GM18951 (cell line): Measurements from ENCODE around the gene BCAM.

ENCODE experiments used
- POLR2A ChIP-seq: IDR thresholded peaks from 4 replicates; pipeline ENCODE4 v1.6.1; 2011; ENCODE audit warnings: mild to moderate bottlenecking; ENCODE audit not compliant: insufficient read length, insufficient read depth; ENCODE audit errors: extremely low read depth
- in situ Hi-C: fragments of 300-500 bp; cut with MboI; formaldehyde crosslinking; loops from one replicate; pipeline ENCODE4 v1.12.0; 2022; ENCODE audit warnings: low sequenced_read_pairs, mixed read lengths, inconsistent platforms; ENCODE audit not compliant: unreplicated experiment

BCAM gene

DNA sequence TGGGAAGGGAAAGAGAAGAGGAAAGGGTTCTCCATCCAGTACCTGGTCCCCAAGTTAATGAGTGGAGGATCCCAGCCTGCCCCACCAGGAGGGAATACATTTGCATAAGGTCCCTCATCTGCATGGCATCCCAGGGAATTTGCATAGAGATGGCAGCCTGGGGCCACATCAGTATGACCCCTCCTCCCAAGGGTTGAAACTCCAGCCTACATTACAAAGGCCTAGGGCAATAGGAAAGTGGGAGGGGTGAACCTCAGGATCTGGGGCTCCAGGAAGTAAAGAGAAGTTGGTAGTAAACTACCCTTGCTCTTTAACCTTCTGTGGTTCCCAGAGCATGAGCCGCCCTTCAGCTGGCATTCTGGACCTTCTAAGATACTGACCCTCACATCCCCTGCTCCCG lies 30.4 kb downstream of the BCAM start:
- no peak for TF ChIP-seq POLR2A
- in situ Hi-C loops, result no loop called here

GRCh38 chr19:44840811-44841210 lies 31.9 kb downstream of the BCAM start:
- in situ Hi-C loops, result no loop called here
- TF ChIP-seq POLR2A, result no peak

DNA sequence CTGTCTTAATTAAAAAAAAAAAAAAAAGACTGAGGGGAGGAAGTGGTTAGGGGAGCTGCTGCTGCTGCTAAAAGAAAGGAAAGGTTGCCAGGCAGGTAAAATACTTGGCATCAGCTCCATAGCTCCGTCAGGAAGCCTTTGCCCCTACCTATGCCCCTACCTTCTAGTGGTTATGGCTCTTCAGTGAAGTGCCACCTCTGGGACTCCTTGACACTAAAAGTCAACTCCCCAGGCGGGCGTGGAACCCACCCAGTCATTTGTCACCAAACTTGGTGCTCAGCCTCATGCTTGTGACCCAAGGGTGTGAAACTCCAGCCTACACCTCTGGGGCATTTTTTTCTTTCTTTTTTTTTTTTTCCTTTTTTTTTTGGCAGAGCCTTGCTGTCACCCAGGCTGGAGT lies 32.3 kb downstream of the BCAM start:
- TF ChIP-seq POLR2A, result no peak
- in situ Hi-C loops, result no loop called here

DNA sequence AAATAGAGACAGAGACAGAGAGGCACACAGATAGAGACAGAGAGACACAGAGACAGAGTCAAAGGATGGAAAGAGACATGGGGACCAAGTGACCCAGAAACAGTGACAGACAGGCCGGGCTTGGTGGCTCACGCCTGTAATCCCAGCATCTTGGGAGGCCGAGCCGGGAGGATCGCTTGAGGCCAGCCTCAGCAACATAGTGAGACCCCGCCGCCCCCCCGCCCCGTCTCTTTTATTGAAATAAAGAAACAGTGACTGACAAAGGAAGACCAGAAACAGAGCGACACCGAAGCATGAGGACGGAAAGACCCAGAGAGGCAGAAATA lies 36.3 kb downstream of the BCAM start:
- no peak for TF ChIP-seq POLR2A
- in situ Hi-C loops, result no loop called here

DNA sequence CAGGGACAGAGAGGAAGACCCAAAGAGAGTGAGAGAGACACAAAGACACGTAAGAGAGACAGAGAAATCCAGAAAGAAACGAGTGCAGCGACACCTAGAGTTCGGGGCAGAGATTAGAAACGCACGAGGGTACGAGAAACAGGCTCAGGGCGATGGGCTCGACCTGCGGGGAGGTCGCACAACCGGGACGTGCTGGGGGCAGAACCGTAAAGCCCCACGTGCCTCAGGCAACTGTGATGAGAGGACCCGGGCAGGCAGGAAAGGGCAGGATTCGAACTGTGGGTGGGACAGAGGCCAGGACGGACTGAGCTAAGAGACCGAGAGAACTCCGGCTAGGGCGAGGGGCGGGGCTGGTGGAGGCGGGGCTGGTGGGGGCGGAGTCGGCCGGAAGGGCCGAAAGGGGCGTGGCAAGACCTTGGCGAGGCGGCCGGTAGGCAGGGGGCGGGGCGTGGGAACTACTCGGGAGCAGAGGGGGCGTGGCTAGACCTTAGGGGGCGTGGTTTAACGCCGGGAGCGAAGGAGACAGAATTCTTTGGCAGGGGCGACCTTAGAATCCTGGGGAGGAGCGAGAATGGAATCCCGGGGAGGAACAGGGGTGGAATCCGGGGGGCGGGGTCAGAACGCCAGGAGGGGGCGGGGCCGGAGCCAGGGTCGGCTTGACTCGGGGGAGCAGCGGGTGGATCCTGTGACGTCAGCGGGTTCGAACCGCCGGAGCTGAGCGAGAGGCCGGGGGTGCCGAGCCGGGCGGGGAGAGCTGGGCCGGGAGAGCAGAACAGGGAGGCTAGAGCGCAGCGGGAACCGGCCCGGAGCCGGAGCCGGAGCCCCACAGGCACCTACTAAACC lies 36.9 kb downstream of the BCAM start, which contains the start of gene NECTIN2:
TSS of gene NECTIN2 (plus strand) at position 686 of the 843 bp plus-strand sequence. CDS start 229 bp downstream, outside the sequence.
- in situ Hi-C loops, result no loop called here
- no peak for TF ChIP-seq POLR2A

DNA sequence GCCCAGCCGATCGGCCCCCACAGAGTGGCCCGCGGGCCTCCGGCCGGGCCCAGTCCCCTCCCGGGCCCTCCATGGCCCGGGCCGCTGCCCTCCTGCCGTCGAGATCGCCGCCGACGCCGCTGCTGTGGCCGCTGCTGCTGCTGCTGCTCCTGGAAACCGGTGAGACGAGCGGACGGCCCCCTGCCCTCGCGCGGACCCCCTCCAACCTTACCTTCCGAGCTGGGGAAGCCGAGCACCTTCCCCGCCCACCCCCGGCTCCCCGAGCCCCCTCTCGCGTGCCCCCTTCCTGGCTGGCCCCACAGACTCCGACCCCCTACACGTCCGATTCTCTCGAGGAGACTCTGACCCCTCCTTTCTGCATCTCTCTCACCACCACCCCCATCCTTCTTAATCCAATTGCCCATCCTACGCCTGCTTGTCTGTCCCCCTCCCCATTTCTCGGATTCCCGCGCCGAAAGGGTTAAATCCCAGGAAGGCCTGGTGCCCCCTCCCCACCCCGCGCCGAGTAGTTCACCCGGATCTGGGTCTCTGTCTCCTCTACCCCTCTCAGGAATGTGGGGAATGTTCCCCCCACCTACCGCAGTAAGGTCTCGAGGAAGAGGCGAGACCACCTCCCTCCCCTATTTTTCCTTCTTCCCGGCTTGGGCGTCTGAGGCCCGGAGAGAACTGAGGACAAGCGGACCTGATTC lies 37.7 kb downstream of the BCAM start:
- in situ Hi-C loops, result no loop called here
- TF ChIP-seq POLR2A, result no peak

- in situ Hi-C loops, result no loop called here
- TF ChIP-seq POLR2A, result no peak
These were observed 38.5 kb downstream of the BCAM start for GRCh38 chr19:44847144-44848035.

DNA sequence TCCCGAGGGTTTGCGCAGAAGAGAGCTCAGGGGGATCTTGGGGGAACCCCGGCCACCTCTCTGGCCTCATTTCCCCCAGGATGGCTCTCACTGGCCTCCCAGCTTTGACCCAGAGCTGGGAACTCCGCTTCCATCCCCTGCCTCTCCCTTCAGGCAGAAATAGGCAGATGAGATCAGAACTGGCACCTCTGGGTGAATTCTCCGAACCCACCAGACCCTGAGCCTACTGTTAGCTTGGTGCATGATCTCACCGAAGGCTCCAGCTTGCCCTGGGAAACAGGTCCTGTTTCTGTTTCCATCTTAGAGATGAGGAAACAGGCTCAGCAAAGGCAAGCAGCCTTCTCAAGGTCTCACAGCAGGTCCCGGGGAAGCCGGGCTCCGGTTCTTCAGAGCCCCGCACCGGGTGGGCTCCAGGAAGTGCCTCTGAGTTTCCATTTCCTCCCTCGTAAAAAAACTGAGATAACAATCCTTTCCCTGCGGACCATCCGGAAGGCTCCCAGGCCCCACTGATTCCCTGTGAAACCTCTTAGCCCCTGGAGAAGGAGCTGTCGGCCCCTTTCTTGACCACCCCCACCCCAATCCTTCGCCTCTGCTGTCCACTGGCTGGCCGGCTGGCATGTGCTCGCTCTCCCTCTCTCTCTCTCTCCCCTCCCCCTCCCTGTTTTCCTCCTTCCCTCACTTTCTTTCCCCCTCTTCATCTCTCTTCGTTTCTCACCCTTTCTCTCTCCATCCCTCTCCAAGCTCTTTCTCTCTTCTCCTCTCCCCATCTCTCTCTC lies 39.3 kb downstream of the BCAM start:
- no peak for TF ChIP-seq POLR2A
- in situ Hi-C loops, result no loop called here

- in situ Hi-C loops, result no loop called here
- no peak for TF ChIP-seq POLR2A
These were observed 40.0 kb downstream of the BCAM start for GRCh38 chr19:44848812-44849447.

DNA sequence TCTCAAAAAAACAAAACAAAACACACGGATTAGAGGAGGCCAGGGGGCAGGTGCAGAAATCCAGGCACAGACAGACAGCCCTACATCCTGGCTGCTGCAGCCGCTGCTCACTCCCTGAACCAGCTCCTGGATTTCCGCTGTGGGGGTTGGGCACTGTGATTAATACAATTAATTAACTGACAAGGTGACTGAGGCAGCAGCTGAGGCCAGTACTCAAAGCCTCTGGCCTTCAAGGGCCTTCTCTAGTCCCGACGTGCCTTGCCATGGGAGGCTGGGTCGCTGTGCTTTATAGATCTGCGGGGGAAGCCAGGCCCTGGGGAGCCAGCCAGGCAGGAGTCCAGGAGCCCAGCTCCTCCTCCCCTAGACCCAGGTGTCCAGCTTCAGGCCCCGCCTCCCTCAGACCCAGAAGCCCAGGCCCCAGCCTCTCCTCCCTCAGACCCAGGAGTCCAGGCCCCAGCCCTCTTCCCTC lies 41.8 kb downstream of the BCAM start:
- TF ChIP-seq POLR2A, result no peak
- in situ Hi-C loops, result no loop called here

DNA sequence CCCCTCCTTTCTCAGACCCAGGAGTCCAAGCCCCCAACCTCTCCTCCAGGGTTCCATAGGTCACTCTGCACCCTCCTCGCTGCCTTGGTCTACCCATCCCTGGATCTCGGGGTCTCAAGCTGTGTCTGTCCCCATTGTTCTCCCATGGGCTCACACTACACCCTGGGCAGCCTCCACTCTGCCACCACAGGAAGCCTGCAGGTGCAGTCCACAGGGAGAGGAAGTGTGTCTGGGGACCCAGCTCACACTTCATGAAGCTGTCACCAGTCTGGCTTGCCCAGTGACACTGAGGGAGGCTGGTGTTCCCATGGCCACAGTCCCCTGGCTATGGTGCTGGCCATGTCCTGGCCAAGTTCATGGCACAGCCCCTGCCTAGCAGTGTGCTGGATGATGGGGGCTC lies 42.5 kb downstream of the BCAM start:
- in situ Hi-C loops, result no loop called here
- no peak for TF ChIP-seq POLR2A

GRCh38 chr19:44855606-44856005 lies 46.7 kb downstream of the BCAM start:
- in situ Hi-C loops, result no loop called here
- no peak for TF ChIP-seq POLR2A

DNA sequence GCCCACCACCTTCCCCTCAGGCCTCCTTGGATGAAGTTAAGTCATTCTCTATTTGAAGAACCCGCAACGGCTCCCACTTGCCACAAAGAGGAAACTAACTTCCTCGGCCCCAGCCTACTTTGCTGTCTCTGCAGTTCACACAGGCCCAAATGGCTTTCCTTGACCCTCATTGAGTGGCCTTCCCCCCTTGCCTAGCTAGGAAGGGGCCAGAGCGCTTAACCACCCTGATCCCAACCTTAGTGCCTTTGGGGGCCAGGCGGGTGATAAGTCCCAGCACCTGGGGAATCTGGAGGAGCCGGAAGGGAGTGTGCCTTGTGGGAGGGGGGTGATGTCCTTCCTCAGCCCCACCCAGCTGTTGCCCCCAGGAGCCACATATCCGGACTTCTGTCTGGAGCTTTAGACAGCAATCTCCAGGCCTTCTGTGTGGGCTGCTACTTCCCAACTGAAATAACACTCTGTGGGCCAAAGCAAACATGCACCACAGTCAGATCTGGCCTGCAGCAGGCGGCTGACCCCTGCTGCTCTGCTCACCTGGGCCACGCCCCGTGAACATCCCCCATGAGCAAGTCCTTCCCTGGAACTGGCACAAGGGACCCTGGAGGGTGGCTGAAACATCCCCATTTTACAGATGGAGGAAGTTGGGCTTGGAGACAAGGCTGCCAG lies 47.6 kb downstream of the BCAM start:
- no peak for TF ChIP-seq POLR2A
- in situ Hi-C loops, result no loop called here
